Glomerular endothelial cell (primary cell): ENCODE results near the gene APBB3. TPM values are rescaled to one million over a fixed set of nuclear protein-coding genes. Genes with fewer than 3 reads are reported as not detected.

Source experiments
- total RNA-seq: library from RNA; depleted of rRNA; stranded (reverse); fragments of >200 nt; gene quantifications from 2 replicates; pipeline ENCODE4 v1.2.3, GENCODE V29; 2015

Gene APBB3
- total RNA-seq, 1 donor from 2014 or later = 16.5 TPM

Other genes with a start within 250 kb of the APBB3 start
- gene HBEGF, start 218.0 kb downstream of the APBB3 start, total RNA-seq = 59.6 and 86.3 TPM in 2 replicates
- gene SLC4A9, start 204.4 kb downstream of the APBB3 start, total RNA-seq = 0.06 TPM in 1 of 2 replicates, not detected in the other
- 42.1 and 59.7 TPM in 2 replicates for gene ANKHD1, start 162.8 kb downstream of the APBB3 start, total RNA-seq
- 1.3 and 3.0 TPM in 2 replicates for gene EIF4EBP3, start 16.9 kb downstream of the APBB3 start, total RNA-seq
- gene SRA1, start 7.1 kb downstream of the APBB3 start, total RNA-seq = 24.3 and 38.4 TPM in 2 replicates
- gene SLC35A4, start 230 bp upstream of the APBB3 start, total RNA-seq = 42.1 and 47.1 TPM in 2 replicates
- gene CD14, start 68.6 kb upstream of the APBB3 start, total RNA-seq = 0.23 TPM in 1 of 2 replicates, not detected in the other
- 31.9 and 49.7 TPM in 2 replicates for gene TMCO6, start 74.9 kb upstream of the APBB3 start, total RNA-seq
- gene NDUFA2, start 83.0 kb upstream of the APBB3 start, total RNA-seq = 44.9 and 58.9 TPM in 2 replicates
- gene IK, start 83.2 kb upstream of the APBB3 start, total RNA-seq = 76.4 and 90.9 TPM in 2 replicates
- 20.5 and 21.3 TPM in 2 replicates for gene WDR55, start 100.3 kb upstream of the APBB3 start, total RNA-seq
- 0.29 and 1.1 TPM in 2 replicates for gene DND1, start 109.0 kb upstream of the APBB3 start, total RNA-seq
- 76.7 and 101 TPM in 2 replicates for gene HARS1, start 126.8 kb upstream of the APBB3 start, total RNA-seq
- 28.4 and 32.1 TPM in 2 replicates for gene HARS2, start 126.9 kb upstream of the APBB3 start, total RNA-seq
- gene ZMAT2, start 135.8 kb upstream of the APBB3 start, total RNA-seq = 21.1 and 24.3 TPM in 2 replicates
- 0.06 TPM in 1 of 2 replicates, not detected in the other for gene PCDHA1, start 221.5 kb upstream of the APBB3 start, total RNA-seq
- gene PCDHA2, start 230.3 kb upstream of the APBB3 start, total RNA-seq = 0.15 TPM in 1 of 2 replicates, not detected in the other
- 0.05 and 0.35 TPM in 2 replicates for gene PCDHA3, start 236.5 kb upstream of the APBB3 start, total RNA-seq
- gene PCDHA4, start 242.5 kb upstream of the APBB3 start, total RNA-seq = 0.29 TPM in 1 of 2 replicates, not detected in the other